Ramos (cell line): ENCODE measurements around the gene ITIH4.
"Not testable (repeated sequence)": the region's sequence is repeated elsewhere in the genome, so short reads cannot be mapped to it uniquely, and the experiment has no call there.

ENCODE experiments used
- in situ Hi-C: fragments of 300-500 bp; cut with MboI; formaldehyde crosslinking; loops from one replicate; pipeline ENCODE4 v1.14.3; 2022; ENCODE audit warnings: low sequenced_read_pairs; ENCODE audit not compliant: unreplicated experiment

ITIH4 gene

GRCh38 chr3:52787672-52788625, 42.5 kb downstream of the ITIH4 start:
- in situ Hi-C loops, result no loop called here

- in situ Hi-C loops, result no loop called here
These were observed 43.2 kb downstream of the ITIH4 start for GRCh38 chr3:52787246-52787645.

- in situ Hi-C loops, result no loop called here
These were observed 43.9 kb downstream of the ITIH4 start for GRCh38 chr3:52786330-52787215.

- in situ Hi-C loops, result no loop called here
These were observed 45.4 kb downstream of the ITIH4 start for GRCh38 chr3:52784931-52785590.

GRCh38 chr3:52784021-52784621, 46.4 kb downstream of the ITIH4 start:
- in situ Hi-C loops, result no loop called here

GRCh38 chr3:52783211-52783555, 47.3 kb downstream of the ITIH4 start:
- in situ Hi-C loops, result no loop called here

- in situ Hi-C loops, result no loop called here
These were observed 47.9 kb downstream of the ITIH4 start for GRCh38 chr3:52782412-52783210.

GRCh38 chr3:52781741-52782140, 48.7 kb downstream of the ITIH4 start:
- in situ Hi-C loops, result no loop called here

- in situ Hi-C loops, result no loop called here
These were observed 50.5 kb downstream of the ITIH4 start for GRCh38 chr3:52779837-52780585.

GRCh38 chr3:52779011-52779836, 51.2 kb downstream of the ITIH4 start:
- in situ Hi-C loops, result no loop called here

GRCh38 chr3:52777959-52778805, 52.3 kb downstream of the ITIH4 start:
- in situ Hi-C loops, result no loop called here

GRCh38 chr3:52777127-52777958, 53.1 kb downstream of the ITIH4 start, which contains the start of gene ITIH1:
ITIH1 (plus strand) TSS chr3:52777599; CDS start chr3:52777616, 17 bp downstream.
- in situ Hi-C loops, result no loop called here

- in situ Hi-C loops, result not testable (repeated sequence)
These were observed 54.0 kb downstream of the ITIH4 start for GRCh38 chr3:52776486-52776885.

GRCh38 chr3:52775877-52776276, 54.6 kb downstream of the ITIH4 start:
- in situ Hi-C loops, result no loop called here

- in situ Hi-C loops, result no loop called here
These were observed 55.3 kb downstream of the ITIH4 start for GRCh38 chr3:52774901-52775864.
